GM12872 (cell line): ENCODE results near the gene MPZL3.
A peak's percentile ranks its signal among the peaks of the same experiment; 100 is the strongest.

Source experiments
- TF ChIP-seq, protein P1 (sequence below): IDR thresholded peaks from 3 replicates; pipeline ENCODE4 v1.5.1; 2011; ENCODE audit warnings: low read depth, mild to moderate bottlenecking, low read length, moderate library complexity; ENCODE audit not compliant: insufficient read depth

Gene MPZL3

GRCh38 chr11:118201966-118202365 lies 50.2 kb downstream of the MPZL3 start:
- TF ChIP-seq, protein P1, sequence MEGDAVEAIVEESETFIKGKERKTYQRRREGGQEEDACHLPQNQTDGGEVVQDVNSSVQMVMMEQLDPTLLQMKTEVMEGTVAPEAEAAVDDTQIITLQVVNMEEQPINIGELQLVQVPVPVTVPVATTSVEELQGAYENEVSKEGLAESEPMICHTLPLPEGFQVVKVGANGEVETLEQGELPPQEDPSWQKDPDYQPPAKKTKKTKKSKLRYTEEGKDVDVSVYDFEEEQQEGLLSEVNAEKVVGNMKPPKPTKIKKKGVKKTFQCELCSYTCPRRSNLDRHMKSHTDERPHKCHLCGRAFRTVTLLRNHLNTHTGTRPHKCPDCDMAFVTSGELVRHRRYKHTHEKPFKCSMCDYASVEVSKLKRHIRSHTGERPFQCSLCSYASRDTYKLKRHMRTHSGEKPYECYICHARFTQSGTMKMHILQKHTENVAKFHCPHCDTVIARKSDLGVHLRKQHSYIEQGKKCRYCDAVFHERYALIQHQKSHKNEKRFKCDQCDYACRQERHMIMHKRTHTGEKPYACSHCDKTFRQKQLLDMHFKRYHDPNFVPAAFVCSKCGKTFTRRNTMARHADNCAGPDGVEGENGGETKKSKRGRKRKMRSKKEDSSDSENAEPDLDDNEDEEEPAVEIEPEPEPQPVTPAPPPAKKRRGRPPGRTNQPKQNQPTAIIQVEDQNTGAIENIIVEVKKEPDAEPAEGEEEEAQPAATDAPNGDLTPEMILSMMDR = no peak

GRCh38 chr11:118200901-118201680 lies 51.1 kb downstream of the MPZL3 start:
- TF ChIP-seq, protein P1 = no peak

DNA sequence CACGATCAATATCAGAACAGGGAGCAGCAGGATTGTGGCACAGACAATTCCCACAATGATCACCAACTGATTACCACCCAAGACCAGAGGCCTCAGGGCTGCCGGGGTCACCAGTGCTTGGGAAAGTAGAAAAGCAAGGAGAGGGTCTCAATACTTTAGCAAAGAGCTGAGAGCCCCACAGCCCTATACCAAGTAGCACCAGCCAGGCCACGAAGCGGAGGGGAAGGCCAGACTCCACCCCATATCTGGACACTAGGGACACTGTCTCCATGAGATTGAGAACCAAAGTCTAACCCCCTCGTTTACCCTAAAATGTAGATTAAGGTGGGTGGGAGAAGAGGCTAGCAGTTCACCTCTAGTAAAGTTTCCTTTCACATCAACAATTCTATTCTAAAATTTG lies 51.7 kb downstream of the MPZL3 start:
- TF ChIP-seq, protein P1 = no peak

GRCh38 chr11:118199135-118199534 lies 53.0 kb downstream of the MPZL3 start:
- TF ChIP-seq, protein P1 = no peak

GRCh38 chr11:118198370-118198769 lies 53.8 kb downstream of the MPZL3 start:
- TF ChIP-seq, protein P1 = peak; percentile 94

DNA sequence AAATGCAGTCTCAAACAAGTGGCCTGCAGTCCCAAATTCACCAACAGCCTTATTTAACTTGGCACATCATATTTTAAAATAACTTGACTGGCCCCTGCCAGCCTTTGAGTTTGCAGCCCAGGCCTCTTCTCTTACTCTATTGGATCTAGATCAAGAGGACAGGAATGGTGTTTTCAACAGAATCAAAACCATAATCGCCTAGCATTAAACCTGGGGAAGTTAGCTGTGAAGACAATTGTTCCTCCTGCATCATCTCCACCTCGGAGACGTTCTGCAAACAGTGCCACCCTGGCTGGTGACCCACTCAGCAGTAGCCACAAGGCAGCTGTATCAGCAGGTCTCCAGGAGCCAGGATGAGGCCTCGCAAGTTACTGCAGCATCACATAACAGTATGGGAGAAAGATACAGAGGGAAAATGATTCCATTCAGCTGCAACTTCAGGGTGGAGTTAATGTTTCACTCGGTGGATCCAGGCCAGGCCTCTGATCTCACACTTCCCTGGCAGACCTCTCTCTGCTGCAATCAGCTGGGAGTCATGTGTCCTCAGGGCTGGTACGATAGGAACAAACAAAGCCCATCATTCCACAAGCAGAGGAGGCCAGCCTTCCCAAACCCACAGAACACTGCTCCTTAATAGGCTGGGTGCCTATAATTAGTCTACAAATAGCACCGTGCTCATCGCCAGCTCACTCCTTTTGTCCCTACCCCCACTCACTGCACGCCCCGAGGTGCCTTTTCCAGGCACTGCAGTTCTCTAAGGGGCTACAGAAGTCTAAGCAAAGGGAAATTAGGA lies 57.1 kb downstream of the MPZL3 start:
- TF ChIP-seq, protein P1 = no peak

GRCh38 chr11:118193910-118194566 lies 58.1 kb downstream of the MPZL3 start:
- TF ChIP-seq, protein P1 = no peak
